IMR-90 (cell line): ENCODE results near the gene HDAC9. TPM values are rescaled to one million over a fixed set of nuclear protein-coding genes. Genes with fewer than 3 reads are reported as not detected.
"Not testable (repeated sequence)": the region's sequence is repeated elsewhere in the genome, so short reads cannot be mapped to it uniquely, and the experiment has no call there.

Source experiments
- ATAC-seq: fragments of 200-7000 bp; cut with Tn5 transposase; 2 replicates; pipeline ENCODE4 v1.9.1; 2020; ENCODE audit warnings: low read depth, mild to moderate bottlenecking, moderate library complexity
- BruUV-seq: library from RNA; stranded (reverse); fragments of 400-500 nt; replicated peaks from 2 replicates; lab custom pipeline; 2021; lab: Mats Ljungman, UMichigan
- CTCF ChIA-PET: fragments of 300-600 bp; formaldehyde crosslinking; extraction: SDS; loops from one replicate; lab custom pipeline; 2021; ENCODE audit warnings: antibody characterized with exemption; lab: Yijun Ruan, JAX
- POLR2A ChIA-PET: fragments of 300-600 bp; sonication (Branson Sonifier 250); formaldehyde crosslinking; loops from one replicate; lab custom pipeline; 2022; ENCODE audit warnings: antibody characterized with exemption; ENCODE audit not compliant: unreplicated experiment; lab: Charles Lee
- DNase-seq: peaks from one replicate; pipeline ENCODE4 v3.0.0; 2013
- H2AFZ ChIP-seq: replicated peaks from 2 replicates; pipeline ENCODE3; 2013; ENCODE audit warnings: low read length, mild to moderate bottlenecking; ENCODE audit not compliant: poor library complexity
- H2AK5ac ChIP-seq: 2 replicates; pipeline ENCODE4 v1.6.1; 2013; ENCODE audit warnings: low read depth, low read length, inconsistent platforms
- H2AK9ac ChIP-seq: replicated peaks from 2 replicates; pipeline ENCODE3; 2013; ENCODE audit warnings: mild to moderate bottlenecking, low read depth, low read length, moderate library complexity; ENCODE audit not compliant: poor library complexity
- H2BK120ac ChIP-seq: 2 replicates; pipeline ENCODE4 v1.6.1; 2013; ENCODE audit warnings: low read depth, low read length, inconsistent platforms
- H2BK15ac ChIP-seq: 3 replicates; pipeline ENCODE4 v1.6.1; 2013; ENCODE audit warnings: low read depth, low read length, inconsistent platforms
- H2BK20ac ChIP-seq: 2 replicates; pipeline ENCODE4 v1.6.1; 2013; ENCODE audit warnings: low read depth, mild to moderate bottlenecking, inconsistent platforms, low read length, moderate library complexity
- H2BK5ac ChIP-seq: 2 replicates; pipeline ENCODE4 v1.6.1; 2013; ENCODE audit warnings: mild to moderate bottlenecking, low read depth, low read length, inconsistent platforms; ENCODE audit not compliant: poor library complexity, severe bottlenecking
- H3K14ac ChIP-seq: replicated peaks from 2 replicates; pipeline ENCODE4 v1.6.1; 2013; ENCODE audit warnings: low read depth, low read length, inconsistent platforms
- H3K18ac ChIP-seq: 2 replicates; pipeline ENCODE4 v1.6.1; 2013; ENCODE audit warnings: low read depth, low read length, control low read depth
- H3K23ac ChIP-seq: 2 replicates; pipeline ENCODE4 v1.6.1; 2013; ENCODE audit warnings: low read depth, low read length, inconsistent platforms
- H3K27ac ChIP-seq: 2 replicates; pipeline ENCODE4 v1.5.1; 2013; ENCODE audit warnings: mild to moderate bottlenecking, control low read depth, low read length; ENCODE audit not compliant: insufficient read depth
- H3K27me3 ChIP-seq: 2 replicates; pipeline ENCODE4 v1.6.1; 2013; ENCODE audit warnings: low read length; ENCODE audit not compliant: control insufficient read depth, insufficient read depth
- H3K36me3 ChIP-seq: 2 replicates; pipeline ENCODE4 v1.6.1; 2013; ENCODE audit warnings: low read length, mixed read lengths; ENCODE audit not compliant: control insufficient read depth, insufficient read depth
- H3K4ac ChIP-seq: 2 replicates; pipeline ENCODE4 v1.6.1; 2013; ENCODE audit warnings: low read depth, low read length, inconsistent platforms
- H3K4me1 ChIP-seq: 2 replicates; pipeline ENCODE4 v1.6.1; 2013; ENCODE audit warnings: low read length, mixed read lengths; ENCODE audit not compliant: control insufficient read depth, insufficient read depth
- H3K4me2 ChIP-seq: 2 replicates; pipeline ENCODE4 v1.6.1; 2013; ENCODE audit warnings: low read depth, mild to moderate bottlenecking, control low read depth, low read length, moderate library complexity
- H3K4me3 ChIP-seq: 2 replicates; pipeline ENCODE4 v1.5.1; 2013; ENCODE audit warnings: low read depth, mild to moderate bottlenecking, control low read depth, low read length, moderate library complexity; ENCODE audit not compliant: insufficient read depth
- H3K56ac ChIP-seq: 2 replicates; pipeline ENCODE4 v1.6.1; 2013; ENCODE audit warnings: low read length, inconsistent platforms; ENCODE audit not compliant: insufficient read depth; ENCODE audit errors: extremely low read depth
- H3K79me1 ChIP-seq, 2 experiments: 2 replicates each; pipeline ENCODE4 v1.6.1; 2013; ENCODE audit warnings: low read length in 2 of 2, inconsistent platforms in 1 of 2, low read depth in 1 of 2
- H3K9ac ChIP-seq: 2 replicates; pipeline ENCODE4 v1.6.1; 2013; ENCODE audit warnings: low read depth, low read length, control low read depth
- H3K9me1 ChIP-seq: 2 replicates; pipeline ENCODE4 v1.6.1; 2013; ENCODE audit warnings: low read length, inconsistent platforms; ENCODE audit not compliant: insufficient read depth
- H3K9me3 ChIP-seq: 2 replicates; pipeline ENCODE4 v1.6.1; 2013; ENCODE audit warnings: low read length; ENCODE audit not compliant: control insufficient read depth, insufficient read depth
- H4K20me1 ChIP-seq: 2 replicates; pipeline ENCODE4 v1.6.1; 2013; ENCODE audit warnings: low read length, inconsistent platforms; ENCODE audit not compliant: insufficient read depth
- H4K5ac ChIP-seq: 2 replicates; pipeline ENCODE4 v1.6.1; 2013; ENCODE audit warnings: mild to moderate bottlenecking, low read depth, low read length, control low read depth
- H4K8ac ChIP-seq, 2 experiments: 2 replicates each; pipeline ENCODE4 v1.6.1; 2013; ENCODE audit warnings: low read depth in 2 of 2, low read length in 2 of 2, control low read depth in 1 of 2, inconsistent platforms in 1 of 2
- H4K91ac ChIP-seq: 2 replicates; pipeline ENCODE4 v1.6.1; 2013; ENCODE audit warnings: low read depth, low read length, inconsistent platforms; ENCODE audit not compliant: insufficient read depth
- RAD21 ChIP-seq: IDR thresholded peaks from 2 replicates; pipeline ENCODE4 v1.6.1; 2012; ENCODE audit warnings: low read length, improper control_type of control experiment
- SMC3 ChIP-seq: fragments of 150-350 bp; IDR thresholded peaks from 2 replicates; pipeline ENCODE4 v1.6.1; 2016; ENCODE audit warnings: low read depth, mild to moderate bottlenecking, antibody characterized with exemption, low read length, moderate library complexity
- WGBS, 2 experiments: methylation state at CpG; one replicate each; pipeline versions ENCODE4 v1.1.5 to v1.1.7; 2013; ENCODE audit warnings: missing lambda C conversion rate in 2 of 2; ENCODE audit not compliant: insufficient read length in 1 of 2; ENCODE audit errors: extremely low coverage in 2 of 2; 5-methylcytosine and 5-hydroxymethylcytosine counted together
- dilution Hi-C: fragments of 300-500 bp; cut with HindIII; formaldehyde crosslinking; loops from one replicate; pipeline ENCODE4 v1.14.3; 2018; ENCODE audit warnings: low sequenced_read_pairs; ENCODE audit not compliant: unreplicated experiment
- in situ Hi-C: fragments of 300-500 bp; cut with MboI; formaldehyde crosslinking; loops from 3 replicates; pipeline ENCODE4 v1.14.3; 2019; ENCODE audit warnings: low sequenced_read_pairs, inconsistent platforms, mixed read lengths
- intact Hi-C: fragments of 100-400 bp; cut with micrococcal nuclease; formaldehyde crosslinking; loops from 2 replicates; pipeline ENCODE4 v1.10.0; 2022
- polyA plus RNA-seq, 3 experiments: library from polyadenylated mRNA; depleted of rRNA; stranded (reverse); fragments of >200 nt; gene quantifications; 2 replicates each; pipeline ENCODE4 v1.2.3, GENCODE V29; 2012; ENCODE audit warnings: low replicate concordance in 1 of 3
- total RNA-seq: library from RNA; depleted of rRNA; stranded (reverse); fragments of >200 nt; gene quantifications from 2 replicates; pipeline ENCODE4 v1.2.3, GENCODE V29; 2012

HDAC9 gene
- total and polyA plus RNA-seq, 2 of the 4 experiments (the other 2 are of a cell fraction) = 4.3 to 24.7 TPM

DNA sequence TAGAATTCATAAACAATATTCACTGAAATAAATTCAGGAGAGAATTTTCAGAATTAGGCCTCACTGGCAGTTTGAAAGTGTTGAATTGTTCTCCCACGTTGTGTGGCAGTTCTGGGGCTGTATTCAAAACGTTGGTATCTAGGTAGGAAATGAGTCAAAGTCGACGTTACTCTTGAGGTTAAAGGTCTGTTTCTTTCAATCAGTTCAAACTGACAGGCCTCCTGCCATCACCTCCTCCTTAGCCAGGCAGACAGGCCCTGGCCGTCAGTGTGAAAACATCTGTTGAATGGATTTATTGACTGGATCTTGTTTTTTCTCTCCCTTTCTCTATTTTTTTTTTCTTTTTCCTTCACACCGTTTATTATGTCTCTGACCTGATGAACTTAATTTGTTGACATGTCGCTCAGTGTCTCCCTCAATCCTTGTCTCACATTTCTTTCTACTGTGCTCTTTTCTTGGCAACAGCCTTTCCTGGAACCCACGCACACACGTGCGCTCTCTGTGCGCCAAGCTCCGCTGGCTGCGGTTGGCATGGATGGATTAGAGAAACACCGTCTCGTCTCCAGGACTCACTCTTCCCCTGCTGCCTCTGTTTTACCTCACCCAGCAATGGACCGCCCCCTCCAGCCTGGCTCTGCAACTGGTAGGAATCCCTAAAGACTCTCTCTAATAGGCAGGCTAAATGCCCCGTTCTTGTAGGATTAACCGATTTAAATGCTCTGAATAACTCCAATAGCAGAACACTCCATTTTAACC, 231.7 kb downstream of the HDAC9 start:
- Histone ChIP-seq H4K5ac (no peak overlapping the region), H3K4me2 (no peak overlapping the region), H2AFZ (peak overlapping the region; percentile 33), H3K4me1 (no peaks in the 10 kb centered on the region), H2BK20ac (no peak overlapping the region), H3K9ac (no peak overlapping the region), H3K18ac (no peak overlapping the region), H3K79me1 (no peaks in the 10 kb centered on the region), H2BK120ac (no peak overlapping the region), H3K9me3 (no peaks in the 10 kb centered on the region), H4K8ac (no peak overlapping the region), H3K9me1 (no peaks in the 10 kb centered on the region), H3K14ac (no peak overlapping the region), H4K20me1 (no peaks in the 10 kb centered on the region), H3K23ac (no peak overlapping the region), H2BK5ac (no peak overlapping the region), H2BK15ac (no peak overlapping the region), H3K36me3 (no peaks in the 10 kb centered on the region), H3K4me3 (no peak overlapping the region), H4K91ac (no peak overlapping the region), H3K27me3 (no peaks in the 10 kb centered on the region), H3K56ac (no peak overlapping the region), H2AK9ac (no peak overlapping the region), H2AK5ac (no peak overlapping the region), H3K27ac (no peak overlapping the region), H3K4ac (no peak overlapping the region)
- intact Hi-C loops (no loop called here), in situ Hi-C loops (no loop called here), dilution Hi-C loops (no loop called here)
- ChIA-PET CTCF (interaction anchor here (0.7 kb wide), 1 partner anchor 63 kb away, joined by 3 read pairs; no protein-coding TSS in a partner anchor), POLR2A (no interaction called here)
- BruUV-seq = no TSS peak
- WGBS, 2 experiments = 71% methylated on average over 8 of the region's 18 CpGs; no CpG with 5 or more reads in 1 of the 2 experiments
- ATAC-seq = no peak
- peak; percentile 3 for DNase-seq
- no peak for TF ChIP-seq RAD21
- no peak for TF ChIP-seq SMC3

DNA sequence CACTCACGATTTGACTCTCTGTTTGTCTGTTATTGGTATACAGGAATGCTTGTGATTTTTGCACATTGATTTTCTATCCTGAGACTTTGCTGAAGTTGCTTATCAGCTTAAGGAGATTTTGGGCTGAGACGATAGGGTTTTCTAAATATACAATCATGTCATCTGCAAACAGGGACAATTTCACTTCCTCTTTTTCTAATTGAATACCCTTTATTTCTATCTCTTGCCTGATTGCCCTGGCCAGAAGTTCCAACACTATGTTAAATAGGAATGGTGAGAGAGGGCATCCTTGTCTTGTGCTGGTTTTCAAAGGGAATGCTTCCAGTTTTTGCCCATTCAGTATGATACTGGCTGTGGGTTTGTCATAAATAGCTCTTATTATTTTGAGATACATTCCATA, 240.5 kb downstream of the HDAC9 start:
- H2BK5ac ChIP-seq, H2BK15ac ChIP-seq, H3K9me3 ChIP-seq, H3K4me2 ChIP-seq, H2AK5ac ChIP-seq, CTCF ChIA-PET, H3K27ac ChIP-seq, H3K9me1 ChIP-seq, H3K4me1 ChIP-seq, H3K4me3 ChIP-seq, ATAC-seq, H4K91ac ChIP-seq, H3K18ac ChIP-seq, H2AFZ ChIP-seq, H3K4ac ChIP-seq, H2BK20ac ChIP-seq, in situ Hi-C loops, H2AK9ac ChIP-seq, H3K14ac ChIP-seq, H3K27me3 ChIP-seq, H3K36me3 ChIP-seq, dilution Hi-C loops, H3K9ac ChIP-seq, H4K8ac ChIP-seq, H4K5ac ChIP-seq, H4K20me1 ChIP-seq, H3K56ac ChIP-seq, H3K79me1 ChIP-seq, H2BK120ac ChIP-seq, H3K23ac ChIP-seq, BruUV-seq, intact Hi-C loops, POLR2A ChIA-PET, DNase-seq: not testable (repeated sequence)
- WGBS, 2 experiments = no CpG with 5 or more reads among the region's 2 CpGs
